GM23248 (cell line): ENCODE results near the gene TRIM36. TPM values are rescaled to one million over a fixed set of nuclear protein-coding genes. Genes with fewer than 3 reads are reported as not detected.

Source experiments
- DNase-seq: peaks from one replicate; pipeline ENCODE4 v3.0.0-alpha.2; 2015
- H2AFZ ChIP-seq: fragments of 200-600 bp; sonication (generic); 2 replicates; pipeline ENCODE4 v1.6.1; 2016; ENCODE audit warnings: antibody characterized with exemption
- H3F3A ChIP-seq: fragments of 200-600 bp; sonication (generic); 2 replicates; pipeline ENCODE4 v1.6.1; 2016; ENCODE audit warnings: mild to moderate bottlenecking, antibody characterized with exemption, mixed run types; ENCODE audit not compliant: insufficient read depth
- H3K27ac ChIP-seq: fragments of 200-600 bp; sonication (generic); 2 replicates; pipeline ENCODE4 v1.5.1; 2016; ENCODE audit warnings: mild to moderate bottlenecking
- H3K27me3 ChIP-seq: fragments of 200-600 bp; sonication (generic); replicated peaks from 2 replicates; pipeline ENCODE4 v1.6.1; 2016; ENCODE audit warnings: mild to moderate bottlenecking; ENCODE audit not compliant: insufficient read depth
- H3K36me3 ChIP-seq: fragments of 200-600 bp; sonication (generic); 2 replicates; pipeline ENCODE4 v1.6.1; 2016; ENCODE audit warnings: low read depth, mild to moderate bottlenecking
- H3K4me1 ChIP-seq: fragments of 200-600 bp; sonication (generic); 2 replicates; pipeline ENCODE4 v1.6.1; 2016; ENCODE audit warnings: mild to moderate bottlenecking; ENCODE audit not compliant: insufficient read depth
- H3K4me2 ChIP-seq: fragments of 200-600 bp; sonication (generic); one replicate; pipeline ENCODE4 v1.6.1; 2016; ENCODE audit warnings: mild to moderate bottlenecking; ENCODE audit not compliant: unreplicated experiment
- H3K4me3 ChIP-seq: fragments of 200-600 bp; sonication (generic); 2 replicates; pipeline ENCODE4 v1.5.1; 2016; ENCODE audit warnings: mild to moderate bottlenecking
- H3K79me2 ChIP-seq: fragments of 200-600 bp; sonication (generic); 2 replicates; pipeline ENCODE4 v1.6.1; 2016; ENCODE audit warnings: mild to moderate bottlenecking; ENCODE audit not compliant: insufficient read depth
- H3K9ac ChIP-seq: fragments of 200-600 bp; sonication (generic); 2 replicates; pipeline ENCODE4 v1.6.1; 2016; ENCODE audit warnings: mild to moderate bottlenecking
- H3K9me2 ChIP-seq: fragments of 200-600 bp; sonication (generic); 2 replicates; pipeline ENCODE4 v1.6.1; 2016; ENCODE audit warnings: mixed run types, mild to moderate bottlenecking, moderate library complexity; ENCODE audit not compliant: insufficient read depth
- H3K9me3 ChIP-seq: fragments of 200-600 bp; sonication (generic); one replicate; pipeline ENCODE4 v1.6.1; 2017; ENCODE audit warnings: low read depth
- H4K20me1 ChIP-seq: fragments of 200-600 bp; sonication (generic); 2 replicates; pipeline ENCODE4 v1.6.0; 2016; ENCODE audit not compliant: insufficient read depth
- EZH2 ChIP-seq: fragments of 200-600 bp; sonication (generic); IDR thresholded peaks from 2 replicates; pipeline ENCODE4 v1.6.1; 2018; ENCODE audit warnings: antibody characterized with exemption, mild to moderate bottlenecking; ENCODE audit not compliant: insufficient read depth, poor library complexity, severe bottlenecking
- EZH2phosphoT487 ChIP-seq: fragments of 200-600 bp; sonication (generic); IDR thresholded peaks from 2 replicates; pipeline ENCODE4 v1.6.1; 2018; ENCODE audit warnings: antibody characterized with exemption, moderate library complexity, mild to moderate bottlenecking, low read depth; ENCODE audit not compliant: insufficient read depth
- WGBS, 2 experiments: methylation state at CpG; one replicate each; pipeline ENCODE4 v1.1.6; 2015 to 2017; ENCODE audit warnings: low lambda C conversion rate in 2 of 2, low coverage in 1 of 2; ENCODE audit errors: missing lambda C conversion rate in 2 of 2; 5-methylcytosine and 5-hydroxymethylcytosine counted together
- in situ Hi-C: fragments of 300-500 bp; cut with MboI; formaldehyde crosslinking; loops from 2 replicates; pipeline ENCODE4 v1.15.0; 2020
- polyA plus RNA-seq: library from polyadenylated mRNA; unstranded; fragments of >200 nt; fragmentation: Nextera tagmentation; extraction: Ambion mirVana; gene quantifications from 2 replicates; pipeline ENCODE4 v1.2.1, GENCODE V29; 2016
- total RNA-seq: library from RNA; depleted of rRNA; stranded (reverse); fragments of >200 nt; shearing (Covaris generic); gene quantifications from 2 replicates; pipeline ENCODE4 v1.2.3, GENCODE V29; 2014

TRIM36 gene
- total and polyA plus RNA-seq, 2 experiments from 2014 or later, result not detected

GRCh38 chr5:115170134-115170928 is 623 bp upstream of the TRIM36 start:
- peaks cover 76% of the 10 kb centered on the region for H3K27me3 ChIP-seq
- peak; percentile 57 for DNase-seq
- TF ChIP-seq EZH2phosphoT487 (0 out of 2 replicates have a peak, but pooled peaks have one; percentile 21), EZH2 (no peak)
- peak overlapping the region; percentile 84 for H3K4me3 ChIP-seq
- H3K9me3 ChIP-seq, result no peaks in the 10 kb centered on the region
- H2AFZ ChIP-seq, result peak overlapping the region; percentile 93
- no peaks in the 10 kb centered on the region for H4K20me1 ChIP-seq
- H3K4me2 ChIP-seq, result peak overlapping the region; percentile 62
- no peaks in the 10 kb centered on the region for H3K36me3 ChIP-seq
- no peaks in the 10 kb centered on the region for H3K79me2 ChIP-seq
- no peak overlapping the region for H3K27ac ChIP-seq
- H3F3A ChIP-seq, result peaks cover 4% of the 10 kb centered on the region; the same call in 1 of the 2 replicates
- no peaks in the 10 kb centered on the region for H3K4me1 ChIP-seq
- in situ Hi-C loops, result no loop called here
- whole genome bisulfite sequencing, 2 experiments, result 3 to 4% methylated on average over 46 to 61 of the region's 69 CpGs
- no peaks in the 10 kb centered on the region for H3K9me2 ChIP-seq
- H3K9ac ChIP-seq, result no peak overlapping the region

DNA sequence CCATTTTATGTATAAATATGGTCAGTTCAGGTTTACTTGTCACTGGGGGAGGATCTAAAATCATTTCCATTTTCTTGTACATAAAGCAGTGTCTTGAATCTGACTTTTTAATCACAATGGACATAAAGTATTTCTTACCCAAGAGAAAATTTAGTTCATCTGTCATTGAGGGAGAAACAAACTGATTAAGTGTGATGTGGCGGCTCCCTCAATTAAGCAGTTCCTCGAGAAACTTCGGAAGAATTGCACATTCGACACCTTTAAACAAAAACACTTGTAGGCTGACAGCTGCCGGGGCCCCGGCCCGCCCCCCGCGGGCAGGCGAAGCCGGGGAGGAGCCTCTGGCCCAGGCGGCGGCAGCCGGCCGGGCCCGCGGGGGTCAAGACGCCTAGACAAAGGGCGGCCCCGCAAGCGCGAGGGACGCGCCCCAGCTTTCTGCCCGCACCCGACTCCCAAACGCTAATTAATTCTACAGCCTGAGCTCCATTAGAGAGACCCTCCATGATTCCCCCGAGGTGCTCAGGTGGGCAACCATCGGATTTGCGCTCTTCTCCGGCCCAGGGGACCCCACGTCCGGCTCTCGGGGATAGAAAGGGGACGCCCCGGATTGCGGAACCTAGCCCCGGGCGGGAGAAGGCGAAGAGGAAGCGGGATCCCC is 750 bp downstream of the TRIM36 start:
- in situ Hi-C loops, result no loop called here
- peak overlapping the region; percentile 93 for H2AFZ ChIP-seq
- no peaks in the 10 kb centered on the region for H4K20me1 ChIP-seq
- peaks cover 62% of the 10 kb centered on the region for H3K27me3 ChIP-seq
- no peaks in the 10 kb centered on the region for H3K79me2 ChIP-seq
- peak overlapping the region; percentile 84 for H3K4me2 ChIP-seq
- peaks cover 4% of the 10 kb centered on the region; the same call in 1 of the 2 replicates for H3F3A ChIP-seq
- peak; percentile 21 for DNase-seq
- peak overlapping the region; percentile 84 for H3K4me3 ChIP-seq
- H3K36me3 ChIP-seq, result no peaks in the 10 kb centered on the region
- WGBS, 2 experiments, result 6 to 9% methylated on average over 33 to 39 of the region's 41 CpGs
- no peaks in the 10 kb centered on the region for H3K9me3 ChIP-seq
- TF ChIP-seq EZH2 (peak; percentile 72), EZH2phosphoT487 (0 out of 2 replicates have a peak, but pooled peaks have one; percentile 23)
- no peaks in the 10 kb centered on the region for H3K4me1 ChIP-seq
- H3K9ac ChIP-seq, result peak overlapping the region; percentile 54
- no peaks in the 10 kb centered on the region for H3K9me2 ChIP-seq
- no peak overlapping the region for H3K27ac ChIP-seq

- no peaks in the 10 kb centered on the region for H3K9me3 ChIP-seq
- H3K9me2 ChIP-seq, result no peaks in the 10 kb centered on the region
- H3K4me1 ChIP-seq, result no peaks in the 10 kb centered on the region
- H3F3A ChIP-seq, result peaks cover 4% of the 10 kb centered on the region; the same call in 1 of the 2 replicates
- H3K79me2 ChIP-seq, result no peaks in the 10 kb centered on the region
- no peak overlapping the region for H3K27ac ChIP-seq
- H3K36me3 ChIP-seq, result no peaks in the 10 kb centered on the region
- H3K4me3 ChIP-seq, result no peak overlapping the region
- no peak for DNase-seq
- no peak overlapping the region for H3K9ac ChIP-seq
- H3K27me3 ChIP-seq, result peaks cover 44% of the 10 kb centered on the region
- in situ Hi-C loops, result no loop called here
- no peak for TF ChIP-seq EZH2phosphoT487
- TF ChIP-seq EZH2, result no peak
- 78 to 86% methylated on average over 7 to 12 of the region's 12 CpGs for WGBS, 2 experiments
- no peak overlapping the region for H3K4me2 ChIP-seq
- H4K20me1 ChIP-seq, result no peaks in the 10 kb centered on the region
- H2AFZ ChIP-seq, result no peak overlapping the region
Measured at GRCh38 chr5:115166744-115167393, 2.8 kb downstream of the TRIM36 start.

- in situ Hi-C loops, result no loop called here
- H3K27ac ChIP-seq, result no peak overlapping the region
- no peaks in the 10 kb centered on the region for H3K9me2 ChIP-seq
- TF ChIP-seq EZH2phosphoT487 (no peak), EZH2 (no peak)
- H2AFZ ChIP-seq, result no peak overlapping the region
- DNase-seq, result no peak
- no peaks in the 10 kb centered on the region for H3K79me2 ChIP-seq
- 49 to 54% methylated on average over 5 of the region's 5 CpGs for WGBS, 2 experiments
- H3K4me3 ChIP-seq, result no peak overlapping the region
- no peak overlapping the region for H3K4me2 ChIP-seq
- no peaks in the 10 kb centered on the region for H3K36me3 ChIP-seq
- H3K4me1 ChIP-seq, result no peaks in the 10 kb centered on the region
- H3K9me3 ChIP-seq, result no peaks in the 10 kb centered on the region
- peaks cover 4% of the 10 kb centered on the region; the same call in 1 of the 2 replicates for H3F3A ChIP-seq
- H3K9ac ChIP-seq, result no peak overlapping the region
- no peaks in the 10 kb centered on the region for H4K20me1 ChIP-seq
- peaks cover 33% of the 10 kb centered on the region for H3K27me3 ChIP-seq
Measured at GRCh38 chr5:115165790-115166189, 3.9 kb downstream of the TRIM36 start.
